ENCODE results near the gene FRAT1.

DNA sequence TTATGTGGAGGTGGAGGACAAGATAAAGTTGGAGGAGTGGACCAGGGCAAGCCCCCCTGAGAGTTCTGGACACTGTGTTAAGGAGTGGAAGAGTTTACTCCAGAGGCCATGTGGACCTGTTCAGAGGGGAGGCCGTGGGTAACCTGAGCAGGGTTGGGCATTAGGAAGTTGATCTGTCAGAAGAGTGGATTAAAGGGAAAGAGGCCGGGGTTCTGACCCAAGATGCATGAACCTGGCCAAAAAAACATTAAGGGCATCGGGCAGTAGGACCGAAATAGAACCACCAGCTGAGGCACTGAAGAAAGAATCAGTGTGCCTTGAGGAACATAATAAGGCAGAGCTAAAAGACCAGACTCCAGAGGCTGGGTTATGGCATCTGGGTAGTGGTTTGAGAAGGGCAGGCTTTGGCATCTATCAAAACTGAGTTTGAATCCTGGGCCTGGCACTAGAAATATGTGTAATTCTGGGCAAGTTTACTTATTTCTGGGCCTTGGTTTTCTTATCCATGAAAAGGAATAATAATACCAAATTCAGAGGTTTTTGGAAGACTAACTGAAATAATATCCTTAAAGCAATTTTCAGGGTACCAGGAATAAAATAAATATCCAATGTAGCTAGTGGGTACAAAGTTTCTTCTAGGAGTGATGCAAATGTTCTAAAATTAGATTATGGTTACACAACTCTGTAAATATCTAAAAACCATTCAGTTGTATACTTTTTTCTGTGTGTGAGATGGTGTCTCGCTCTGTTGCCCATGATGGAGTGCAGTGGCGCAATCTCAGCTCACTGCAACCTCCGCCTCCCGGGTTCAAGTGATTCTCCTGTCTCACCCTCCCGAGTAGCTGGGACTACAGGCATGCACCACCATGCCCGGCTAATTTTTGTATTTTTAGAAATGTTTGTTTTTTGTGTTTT is 10.9 kb upstream of the FRAT1 start:
- TF ChIP-seq, protein P1, sequence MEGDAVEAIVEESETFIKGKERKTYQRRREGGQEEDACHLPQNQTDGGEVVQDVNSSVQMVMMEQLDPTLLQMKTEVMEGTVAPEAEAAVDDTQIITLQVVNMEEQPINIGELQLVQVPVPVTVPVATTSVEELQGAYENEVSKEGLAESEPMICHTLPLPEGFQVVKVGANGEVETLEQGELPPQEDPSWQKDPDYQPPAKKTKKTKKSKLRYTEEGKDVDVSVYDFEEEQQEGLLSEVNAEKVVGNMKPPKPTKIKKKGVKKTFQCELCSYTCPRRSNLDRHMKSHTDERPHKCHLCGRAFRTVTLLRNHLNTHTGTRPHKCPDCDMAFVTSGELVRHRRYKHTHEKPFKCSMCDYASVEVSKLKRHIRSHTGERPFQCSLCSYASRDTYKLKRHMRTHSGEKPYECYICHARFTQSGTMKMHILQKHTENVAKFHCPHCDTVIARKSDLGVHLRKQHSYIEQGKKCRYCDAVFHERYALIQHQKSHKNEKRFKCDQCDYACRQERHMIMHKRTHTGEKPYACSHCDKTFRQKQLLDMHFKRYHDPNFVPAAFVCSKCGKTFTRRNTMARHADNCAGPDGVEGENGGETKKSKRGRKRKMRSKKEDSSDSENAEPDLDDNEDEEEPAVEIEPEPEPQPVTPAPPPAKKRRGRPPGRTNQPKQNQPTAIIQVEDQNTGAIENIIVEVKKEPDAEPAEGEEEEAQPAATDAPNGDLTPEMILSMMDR (IDR thresholded peaks at IDR 0.05): no peak
- no peak for TF ChIP-seq POLR2A (IDR thresholded peaks at IDR 0.05)

Measured in uterus (tissue), 2 donors.